ENCODE results near the gene SP9. TPM values are rescaled to one million over a fixed set of nuclear protein-coding genes. Genes with fewer than 3 reads are reported as not detected.

The SP9 gene
- total and polyA plus RNA-seq, 9 of the 15 experiments (the other 6 are each of a cell fraction or from before 2014, with no cell fraction given), result 0.04 to 0.23 (median 0.11) TPM; not detected in 3

GRCh38 chr2:174344716-174345461, 10.1 kb downstream of the SP9 start (continued):
- TF ChIP-seq SLC30A9 (CRISPR knock-in tag; IDR thresholded peaks at IDR 0.05), result no peak
- peak; percentile 47 to 79; a peak in 3 of 4 replicates for TF ChIP-seq RAD21 (CRISPR knock-in tag; conservative IDR thresholded peaks at IDR 0.05 in 1 of 2, IDR thresholded peaks at IDR 0.05 in 1 of 2)
- TF ChIP-seq, protein P1, sequence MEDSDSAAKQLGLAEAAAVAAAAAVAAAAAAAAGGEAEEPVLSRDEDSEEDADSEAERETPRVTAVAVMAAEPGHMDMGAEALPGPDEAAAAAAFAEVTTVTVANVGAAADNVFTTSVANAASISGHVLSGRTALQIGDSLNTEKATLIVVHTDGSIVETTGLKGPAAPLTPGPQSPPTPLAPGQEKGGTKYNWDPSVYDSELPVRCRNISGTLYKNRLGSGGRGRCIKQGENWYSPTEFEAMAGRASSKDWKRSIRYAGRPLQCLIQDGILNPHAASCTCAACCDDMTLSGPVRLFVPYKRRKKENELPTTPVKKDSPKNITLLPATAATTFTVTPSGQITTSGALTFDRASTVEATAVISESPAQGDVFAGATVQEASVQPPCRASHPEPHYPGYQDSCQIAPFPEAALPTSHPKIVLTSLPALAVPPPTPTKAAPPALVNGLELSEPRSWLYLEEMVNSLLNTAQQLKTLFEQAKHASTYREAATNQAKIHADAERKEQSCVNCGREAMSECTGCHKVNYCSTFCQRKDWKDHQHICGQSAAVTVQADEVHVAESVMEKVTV (CRISPR knock-in tag; IDR thresholded peaks at IDR 0.05), result peak; percentile 33; the same call in 1 of the 2 replicates
- TF ChIP-seq POLR2AphosphoS2 (IDR thresholded peaks at IDR 0.05; ENCODE audit: low read length), result no peak
- no peak for TF ChIP-seq ZNF134 (CRISPR knock-in tag; conservative IDR thresholded peaks at IDR 0.05)
- 0 out of 2 replicates have a peak, but pooled peaks have one; percentile 18 for TF ChIP-seq L3MBTL2 (IDR thresholded peaks at IDR 0.05)
- TF ChIP-seq HMG20B (CRISPR knock-in tag; IDR thresholded peaks at IDR 0.05), result no peak
- no peak for TF ChIP-seq ZNF778 (CRISPR knock-in tag; IDR thresholded peaks at IDR 0.05)
- no peak for TF ChIP-seq ELF2 (CRISPR knock-in tag; IDR thresholded peaks at IDR 0.05)
- TF ChIP-seq ZSCAN32 (CRISPR knock-in tag; IDR thresholded peaks at IDR 0.05), result no peak
- TF ChIP-seq, protein P2, sequence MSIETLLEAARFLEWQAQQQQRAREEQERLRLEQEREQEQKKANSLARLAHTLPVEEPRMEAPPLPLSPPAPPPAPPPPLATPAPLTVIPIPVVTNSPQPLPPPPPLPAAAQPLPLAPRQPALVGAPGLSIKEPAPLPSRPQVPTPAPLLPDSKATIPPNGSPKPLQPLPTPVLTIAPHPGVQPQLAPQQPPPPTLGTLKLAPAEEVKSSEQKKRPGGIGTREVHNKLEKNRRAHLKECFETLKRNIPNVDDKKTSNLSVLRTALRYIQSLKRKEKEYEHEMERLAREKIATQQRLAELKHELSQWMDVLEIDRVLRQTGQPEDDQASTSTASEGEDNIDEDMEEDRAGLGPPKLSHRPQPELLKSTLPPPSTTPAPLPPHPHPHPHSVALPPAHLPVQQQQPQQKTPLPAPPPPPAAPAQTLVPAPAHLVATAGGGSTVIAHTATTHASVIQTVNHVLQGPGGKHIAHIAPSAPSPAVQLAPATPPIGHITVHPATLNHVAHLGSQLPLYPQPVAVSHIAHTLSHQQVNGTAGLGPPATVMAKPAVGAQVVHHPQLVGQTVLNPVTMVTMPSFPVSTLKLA (conservative IDR thresholded peaks at IDR 0.05), result no peak
- no peak for TF ChIP-seq TCFL5 (CRISPR knock-in tag; conservative IDR thresholded peaks at IDR 0.05)
- TF ChIP-seq GATAD2A (IDR thresholded peaks at IDR 0.05), result no peak
- no peak for TF ChIP-seq ZNF780A (CRISPR knock-in tag; IDR thresholded peaks at IDR 0.05)
- no peak for TF ChIP-seq CREB5 (CRISPR knock-in tag; IDR thresholded peaks at IDR 0.05)
- TF ChIP-seq CSDE1 (IDR thresholded peaks at IDR 0.05), result no peak
- TF ChIP-seq PURB (CRISPR knock-in tag; IDR thresholded peaks at IDR 0.05; ENCODE audit: low read depth), result no peak
- no peak for TF ChIP-seq KLF6 (CRISPR knock-in tag; IDR thresholded peaks at IDR 0.05; ENCODE audit: borderline replicate concordance)
- TF ChIP-seq, protein P3, sequence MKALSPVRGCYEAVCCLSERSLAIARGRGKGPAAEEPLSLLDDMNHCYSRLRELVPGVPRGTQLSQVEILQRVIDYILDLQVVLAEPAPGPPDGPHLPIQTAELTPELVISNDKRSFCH (CRISPR knock-in tag; IDR thresholded peaks at IDR 0.05), result no peak
- TF ChIP-seq, protein P3 (tag; IDR thresholded peaks at IDR 0.05), result no peak
- no peak for TF ChIP-seq NCOA2 (IDR thresholded peaks at IDR 0.05; ENCODE audit: partially characterized antibody in 2 of 2)
